GM18517 (cell line): ENCODE measurements around the gene IL24.
"Not testable (repeated sequence)": the region's sequence is repeated elsewhere in the genome, so short reads cannot be mapped to it uniquely, and the experiment has no call there.

Experiments
- ATAC-seq: cut with Tn5 transposase; IDR thresholded peaks from one replicate; pipeline ENCODE4 v1.9.1; 2021; ENCODE audit warnings: mild to moderate bottlenecking, moderate library complexity; ENCODE audit not compliant: unreplicated experiment

IL24 gene

GRCh38 chr1:206897175-206897574 lies at the start of gene IL24:
Gene IL24 (plus strand): TSS chr1:206897443. CDS start chr1:206897833, 390 bp downstream.
- no peak for ATAC-seq

- ATAC-seq: no peak
Observed at GRCh38 chr1:206847946-206848345, 49.3 kb upstream of the IL24 start.

GRCh38 chr1:206850401-206850800 lies 46.8 kb upstream of the IL24 start:
- no peak for ATAC-seq

GRCh38 chr1:206851341-206852010 lies 45.8 kb upstream of the IL24 start:
- no peak for ATAC-seq

GRCh38 chr1:206852662-206853061 lies 44.6 kb upstream of the IL24 start:
- ATAC-seq: not testable (repeated sequence)

GRCh38 chr1:206853696-206854095 lies 43.5 kb upstream of the IL24 start:
- not testable (repeated sequence) for ATAC-seq

- ATAC-seq: no peak
Observed at GRCh38 chr1:206854401-206855129, 42.7 kb upstream of the IL24 start.

- ATAC-seq: no peak
Observed at GRCh38 chr1:206855859-206856258, 41.4 kb upstream of the IL24 start.

- no peak for ATAC-seq
Observed at GRCh38 chr1:206856674-206857464, 40.4 kb upstream of the IL24 start.

GRCh38 chr1:206859082-206859521 lies 38.1 kb upstream of the IL24 start:
- no peak for ATAC-seq

- ATAC-seq: no peak
Observed at GRCh38 chr1:206860165-206860564, 37.1 kb upstream of the IL24 start.

- no peak for ATAC-seq
Observed at GRCh38 chr1:206863266-206863665, 34.0 kb upstream of the IL24 start.

- no peak for ATAC-seq
Observed at GRCh38 chr1:206864939-206865671, 32.1 kb upstream of the IL24 start, which contains the start of gene IL20. Gene IL20 (plus strand): TSS chr1:206865623. CDS start chr1:206865853, 230 bp downstream.

GRCh38 chr1:206866062-206866461 lies 31.2 kb upstream of the IL24 start:
- no peak for ATAC-seq

GRCh38 chr1:206867239-206867638 lies 30.0 kb upstream of the IL24 start:
- no peak for ATAC-seq

GRCh38 chr1:206867716-206868115 lies 29.5 kb upstream of the IL24 start:
- no peak for ATAC-seq

GRCh38 chr1:206868264-206868663 lies 29.0 kb upstream of the IL24 start:
- ATAC-seq: no peak

- no peak for ATAC-seq
Observed at GRCh38 chr1:206872139-206872538, 25.1 kb upstream of the IL24 start.

GRCh38 chr1:206873603-206874188 lies 23.5 kb upstream of the IL24 start:
- no peak for ATAC-seq

GRCh38 chr1:206875752-206876377 lies 21.4 kb upstream of the IL24 start:
- no peak for ATAC-seq
